AG04450 (cell line): ENCODE data around the gene LARGE1. TPM values are rescaled to one million over a fixed set of nuclear protein-coding genes. Genes with fewer than 3 reads are reported as not detected.

Experiments used
- CTCF ChIA-PET: fragments of 300-600, 350-600 bp; formaldehyde crosslinking; extraction: SDS; loops from one replicate; lab custom pipeline; 2022; ENCODE audit warnings: antibody characterized with exemption, inconsistent platforms; lab: Charles Lee
- POLR2A ChIA-PET: fragments of 350-600 bp; formaldehyde crosslinking; extraction: SDS; loops from one replicate; lab custom pipeline; 2021; ENCODE audit warnings: antibody characterized with exemption, inconsistent platforms; lab: Yijun Ruan, JAX
- DNase-seq: peaks from one replicate; pipeline ENCODE4 v3.0.0-alpha.2; 2011; ENCODE audit warnings: low read depth, low spot score
- H3K27ac ChIP-seq: one replicate; pipeline ENCODE4 v1.5.1; 2012; ENCODE audit warnings: low read depth, low read length, control low read depth
- H3K27me3 ChIP-seq: one replicate; pipeline ENCODE4 v1.6.0; 2012; ENCODE audit warnings: low read length; ENCODE audit not compliant: control insufficient read depth, insufficient read depth
- H3K4me3 ChIP-seq: 2 replicates; pipeline ENCODE4 v1.5.1; 2011; ENCODE audit warnings: mild to moderate bottlenecking, low read depth, low read length, control low read depth
- H3K9me3 ChIP-seq: 2 replicates; pipeline ENCODE4 v1.5.1; 2012; ENCODE audit warnings: low read length; ENCODE audit not compliant: control insufficient read depth, insufficient read depth
- polyA plus RNA-seq: library from polyadenylated mRNA; depleted of rRNA; stranded (reverse); fragments of >200 nt; gene quantifications from 2 replicates; pipeline ENCODE4 v1.2.3, GENCODE V29; 2011
- TF ChIP-seq, protein P1 (sequence below): IDR thresholded peaks from 2 replicates; pipeline ENCODE4 v1.5.1; 2011; ENCODE audit warnings: low read depth, low read length, control low read depth, inconsistent platforms

Gene LARGE1
- polyA plus RNA-seq, 1 experiment: 8.4 TPM

DNA sequence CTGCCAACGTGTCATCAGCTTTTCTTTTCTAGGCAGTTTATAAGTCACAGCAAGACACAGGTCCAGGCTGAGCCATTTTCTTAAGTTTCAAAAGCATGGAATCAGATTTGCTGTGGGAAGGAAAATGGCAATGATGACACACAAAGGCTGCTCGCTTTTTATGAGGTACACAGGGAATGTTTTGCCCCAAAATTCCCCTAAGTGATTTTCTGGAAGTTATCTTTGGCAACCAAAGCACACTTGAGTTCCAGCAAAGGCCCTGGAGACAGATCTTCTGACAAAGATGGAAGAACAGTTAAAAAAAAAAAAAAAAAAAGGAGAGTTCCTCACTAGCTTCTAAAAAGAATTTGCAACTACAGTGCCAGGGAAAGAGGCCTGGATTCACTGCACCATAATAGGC is 260.8 kb downstream of the LARGE1 start:
- TF ChIP-seq, protein P1, sequence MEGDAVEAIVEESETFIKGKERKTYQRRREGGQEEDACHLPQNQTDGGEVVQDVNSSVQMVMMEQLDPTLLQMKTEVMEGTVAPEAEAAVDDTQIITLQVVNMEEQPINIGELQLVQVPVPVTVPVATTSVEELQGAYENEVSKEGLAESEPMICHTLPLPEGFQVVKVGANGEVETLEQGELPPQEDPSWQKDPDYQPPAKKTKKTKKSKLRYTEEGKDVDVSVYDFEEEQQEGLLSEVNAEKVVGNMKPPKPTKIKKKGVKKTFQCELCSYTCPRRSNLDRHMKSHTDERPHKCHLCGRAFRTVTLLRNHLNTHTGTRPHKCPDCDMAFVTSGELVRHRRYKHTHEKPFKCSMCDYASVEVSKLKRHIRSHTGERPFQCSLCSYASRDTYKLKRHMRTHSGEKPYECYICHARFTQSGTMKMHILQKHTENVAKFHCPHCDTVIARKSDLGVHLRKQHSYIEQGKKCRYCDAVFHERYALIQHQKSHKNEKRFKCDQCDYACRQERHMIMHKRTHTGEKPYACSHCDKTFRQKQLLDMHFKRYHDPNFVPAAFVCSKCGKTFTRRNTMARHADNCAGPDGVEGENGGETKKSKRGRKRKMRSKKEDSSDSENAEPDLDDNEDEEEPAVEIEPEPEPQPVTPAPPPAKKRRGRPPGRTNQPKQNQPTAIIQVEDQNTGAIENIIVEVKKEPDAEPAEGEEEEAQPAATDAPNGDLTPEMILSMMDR: no peak
- H3K27ac ChIP-seq: no peak overlapping the region
- ChIA-PET CTCF (interaction anchor here (0.7 kb wide), 1 partner anchor 225 kb away, joined by 8 read pairs; no protein-coding TSS in a partner anchor), POLR2A (interaction anchor here (0.6 kb wide), 1 partner anchor 31 kb away, joined by 5 read pairs; no protein-coding TSS in a partner anchor)
- no peaks in the 10 kb centered on the region for H3K9me3 ChIP-seq
- no peaks in the 10 kb centered on the region for H3K27me3 ChIP-seq
- H3K4me3 ChIP-seq: no peak overlapping the region
- no peak for DNase-seq

DNA sequence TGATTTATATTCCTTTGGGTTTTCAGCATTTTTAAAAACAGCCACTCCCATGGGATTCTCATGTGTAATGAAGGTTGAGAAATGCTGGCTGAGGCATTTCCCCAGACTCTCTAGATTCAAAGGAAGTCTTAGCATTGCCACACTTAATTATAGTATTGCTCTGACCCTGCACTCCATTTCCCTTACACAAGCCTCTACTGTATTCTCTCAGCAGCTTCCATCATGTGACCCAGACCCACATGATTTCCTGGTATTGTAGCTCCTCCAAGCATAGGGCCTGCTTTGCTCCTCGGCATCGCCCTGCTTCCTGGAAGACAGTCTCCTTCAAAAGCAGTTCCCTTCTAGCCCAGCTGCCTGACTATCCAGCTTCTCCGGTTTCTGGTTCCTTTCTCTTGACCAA is 261.5 kb downstream of the LARGE1 start:
- no peak overlapping the region for H3K27ac ChIP-seq
- H3K27me3 ChIP-seq: no peaks in the 10 kb centered on the region
- H3K4me3 ChIP-seq: no peak overlapping the region
- DNase-seq: no peak
- ChIA-PET CTCF (no interaction called here), POLR2A (no interaction called here)
- TF ChIP-seq, protein P1: no peak
- no peaks in the 10 kb centered on the region for H3K9me3 ChIP-seq

DNA sequence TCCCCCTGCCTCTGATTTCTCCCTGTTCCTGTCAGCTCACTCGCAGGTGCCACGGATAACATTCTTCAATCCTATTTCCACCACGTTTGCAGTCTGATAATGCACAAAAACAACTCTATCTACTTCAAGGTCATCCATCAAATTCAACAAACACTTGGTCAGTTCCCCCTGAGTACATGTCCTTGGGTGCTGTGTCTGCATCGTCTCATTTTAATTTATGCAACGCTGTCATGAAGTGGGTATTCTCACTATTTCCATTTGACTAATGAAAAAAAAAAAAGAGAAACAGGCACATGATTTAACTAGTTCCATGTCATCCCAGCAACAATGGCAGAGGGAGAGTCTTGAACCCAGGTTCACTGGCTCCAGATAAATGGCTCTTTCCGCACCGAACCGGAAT is 262.6 kb downstream of the LARGE1 start:
- no peak overlapping the region for H3K27ac ChIP-seq
- CTCF ChIA-PET: no interaction called here

DNA sequence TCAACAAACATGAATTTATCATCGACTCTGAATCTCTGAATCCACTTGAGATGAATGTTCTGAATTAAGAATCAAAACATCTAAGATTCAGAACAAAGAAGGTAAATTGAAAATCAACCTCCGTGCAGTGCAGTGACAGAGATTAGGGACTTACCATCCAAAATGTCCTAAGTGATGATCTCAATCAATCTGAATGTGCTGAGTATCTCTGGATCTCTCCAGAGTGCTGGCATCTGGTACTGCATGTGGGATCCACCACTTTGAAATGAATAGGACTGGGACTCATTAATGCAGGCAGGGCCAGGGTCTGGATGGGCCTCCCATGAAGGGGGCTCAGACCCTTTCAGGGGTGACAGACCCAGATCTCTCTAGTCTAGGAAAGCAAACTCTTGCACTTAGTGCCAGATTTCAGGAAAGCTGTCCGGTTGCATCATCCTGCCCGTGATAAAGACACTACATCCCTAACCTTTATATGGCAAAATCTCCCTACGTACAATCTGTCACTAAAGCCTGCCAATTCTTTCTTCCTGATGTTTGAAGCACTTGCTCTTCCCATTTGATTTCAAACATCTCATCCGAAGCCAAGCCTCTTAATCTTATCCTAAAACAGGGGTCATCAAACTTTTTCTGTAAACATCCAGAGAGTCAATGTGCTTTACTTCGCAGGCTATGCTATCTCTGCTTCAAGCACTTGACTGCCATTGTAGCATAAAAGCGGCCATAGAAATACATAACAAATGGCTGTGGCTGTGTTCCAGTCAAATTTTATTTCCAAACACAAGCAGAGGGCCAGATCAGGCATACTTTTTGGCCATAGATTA is 263.3 kb downstream of the LARGE1 start:
- Histone ChIP-seq H3K4me3 (no peak overlapping the region), H3K27me3 (no peaks in the 10 kb centered on the region), H3K9me3 (no peaks in the 10 kb centered on the region), H3K27ac (no peak overlapping the region)
- ChIA-PET CTCF (interaction anchor here (0.7 kb wide), 1 partner anchor 164 kb away, joined by 3 read pairs; no protein-coding TSS in a partner anchor), POLR2A (no interaction called here)
- TF ChIP-seq, protein P1: no peak
- DNase-seq: no peak

More for the DNA sequence above, 262.6 kb downstream of the LARGE1 start:
- no peaks in the 10 kb centered on the region for H3K9me3 ChIP-seq
- POLR2A ChIA-PET: no interaction called here
- TF ChIP-seq, protein P1: no peak
- no peak overlapping the region for H3K4me3 ChIP-seq
- DNase-seq: no peak
- H3K27me3 ChIP-seq: no peaks in the 10 kb centered on the region
